Measurements from ENCODE around the gene PIGS.
"Not testable (repeated sequence)": the region's sequence is repeated elsewhere in the genome, so short reads cannot be mapped to it uniquely, and the experiment has no call there.

The PIGS gene

DNA sequence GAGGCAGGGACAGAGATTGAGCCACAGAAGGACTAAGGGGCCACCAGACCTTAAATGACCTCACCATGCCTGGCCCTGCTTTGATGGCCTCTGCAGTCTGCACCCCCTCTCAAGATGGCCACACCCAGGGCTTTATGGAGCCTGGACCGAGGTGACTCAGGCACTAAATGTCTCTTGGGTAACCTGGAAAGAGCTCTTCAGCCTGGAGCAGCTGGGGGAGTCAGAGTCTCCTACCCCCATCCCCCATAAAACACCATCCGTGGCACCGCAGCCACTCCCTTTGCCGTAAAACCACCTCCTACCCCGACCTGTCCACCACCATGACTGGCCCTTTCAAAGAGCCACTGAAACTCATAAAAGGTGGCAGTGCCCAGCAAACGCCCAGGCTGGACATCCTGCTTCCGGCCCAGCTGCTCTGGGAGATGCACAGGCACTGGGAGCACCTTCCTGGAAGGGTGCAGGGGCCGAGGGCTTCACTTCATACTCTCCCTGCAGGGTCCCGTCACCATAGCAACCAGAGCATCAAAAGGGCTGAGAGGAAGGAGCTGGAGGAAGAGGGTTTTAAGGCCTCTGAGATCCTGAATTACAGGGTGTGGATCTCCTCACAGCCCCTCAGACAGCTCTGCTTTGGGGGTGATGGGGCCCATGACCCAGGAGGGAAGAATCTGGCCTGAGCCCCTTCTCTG lies 42.9 kb downstream of the PIGS start:
- no peak for DNase-seq

GRCh38 chr17:28527859-28528258 lies 43.5 kb downstream of the PIGS start:
- no peak for DNase-seq

DNA sequence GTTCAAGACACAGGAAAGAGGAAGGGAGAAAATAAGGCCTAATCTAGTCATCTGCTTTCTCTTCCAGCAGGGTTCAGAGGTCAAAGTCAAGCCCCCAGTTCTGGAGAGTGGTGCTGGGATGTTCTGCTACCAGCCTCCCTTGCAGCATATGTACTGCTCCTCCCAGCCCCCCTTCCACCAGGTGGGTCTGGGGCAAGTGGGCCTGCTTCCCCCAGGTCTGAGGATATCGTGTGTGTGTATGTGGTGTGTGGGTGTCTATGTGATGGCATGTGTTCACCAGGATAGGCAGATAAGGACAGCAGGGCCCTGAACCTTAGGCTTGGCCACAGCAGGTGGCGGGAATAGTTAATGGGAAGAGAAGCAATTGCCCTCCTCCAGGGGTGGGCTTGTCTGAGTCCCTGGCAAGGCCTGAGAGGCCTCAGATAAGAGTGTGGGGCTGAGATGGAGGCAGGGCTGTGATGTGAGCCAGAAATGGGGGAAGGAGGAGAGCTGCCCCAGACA lies 44.1 kb downstream of the PIGS start:
- no peak for DNase-seq

DNA sequence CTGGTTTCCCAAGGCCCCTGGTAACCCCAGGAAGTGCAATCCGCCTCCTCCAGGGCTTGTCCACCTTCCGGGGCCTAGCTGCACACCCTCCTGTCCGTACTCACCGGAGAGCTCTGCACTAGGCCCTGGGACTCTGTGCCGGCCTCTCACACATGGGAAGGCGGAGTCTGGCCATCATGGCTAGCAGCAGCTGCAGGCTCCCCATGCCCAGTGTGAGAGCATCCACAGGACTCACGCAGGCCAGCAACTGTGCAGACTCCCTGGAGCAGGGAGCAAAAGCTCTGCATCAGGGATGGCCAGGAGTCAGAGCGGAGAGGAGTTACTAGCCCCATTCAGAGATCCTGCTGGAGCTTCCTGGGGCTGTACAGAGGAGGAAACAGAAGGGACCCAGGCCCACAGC lies 44.9 kb downstream of the PIGS start:
- DNase-seq = peak; percentile 34

GRCh38 chr17:28524476-28525424 lies 46.6 kb downstream of the PIGS start:
- DNase-seq = no peak

DNA sequence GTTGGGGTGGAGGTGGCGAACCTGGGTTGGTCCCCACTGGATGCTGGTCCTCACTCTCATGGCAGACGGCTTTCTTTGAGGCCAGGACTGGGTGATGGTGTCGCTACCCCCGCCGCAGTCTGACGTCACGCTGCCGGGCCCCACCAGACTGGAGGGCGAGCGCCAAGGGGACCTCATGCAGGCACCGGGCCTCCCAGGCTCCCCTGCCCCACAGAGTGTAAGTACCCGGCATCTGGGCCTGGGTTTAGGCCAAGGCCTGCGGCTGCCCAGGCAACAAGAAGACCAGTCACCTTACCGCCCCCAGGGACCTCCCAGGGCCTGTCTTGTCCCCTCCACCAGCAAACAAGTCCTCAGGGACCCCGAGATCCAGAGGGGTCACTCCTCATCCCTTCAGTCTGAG lies 47.4 kb downstream of the PIGS start:
- no peak for DNase-seq

- no peak for DNase-seq
These were observed 48.1 kb downstream of the PIGS start for GRCh38 chr17:28523186-28523585.

DNA sequence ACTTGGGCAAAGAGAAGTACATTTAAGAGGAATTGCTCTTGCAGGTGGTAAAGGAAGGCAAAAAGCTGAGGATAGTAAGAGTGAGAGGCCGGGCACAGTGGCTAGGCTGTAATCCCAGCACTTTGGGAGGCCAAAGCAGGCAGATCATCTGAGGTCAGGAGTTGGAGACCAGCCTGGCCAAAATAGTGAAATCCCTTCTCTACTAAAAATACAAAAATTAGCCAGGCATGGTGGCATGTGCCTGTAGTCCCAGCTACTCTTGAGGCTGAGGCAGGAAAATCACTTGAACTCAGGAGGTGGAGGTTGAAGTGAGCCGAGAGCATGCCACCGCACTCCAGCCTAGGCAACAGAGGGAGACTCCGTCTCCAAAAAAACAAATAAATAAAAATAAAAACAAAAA lies 49.0 kb downstream of the PIGS start:
- DNase-seq = not testable (repeated sequence)

GRCh38 chr17:28521311-28522085 lies 49.8 kb downstream of the PIGS start:
- DNase-seq = no peak

DNA sequence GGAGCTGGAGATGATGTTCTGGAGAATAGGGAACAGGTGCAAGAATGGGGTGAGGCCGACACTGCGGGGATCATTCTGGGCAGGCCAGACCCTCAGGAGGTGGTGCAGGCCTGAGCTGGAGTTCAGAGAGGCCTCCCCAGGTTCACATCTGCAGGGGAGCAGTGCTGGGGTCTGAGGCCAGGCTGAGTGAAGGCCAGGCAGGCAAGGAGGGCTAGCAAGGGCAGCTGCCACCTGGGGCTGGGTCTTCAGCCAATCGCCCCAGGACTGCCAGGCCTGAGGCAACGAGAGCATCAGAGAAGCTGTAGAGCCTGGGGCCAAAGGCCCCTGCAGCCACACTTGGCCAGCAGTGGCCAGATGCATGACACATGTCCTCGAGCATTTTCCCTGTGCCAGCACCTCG lies 50.6 kb downstream of the PIGS start:
- DNase-seq = no peak

DNA sequence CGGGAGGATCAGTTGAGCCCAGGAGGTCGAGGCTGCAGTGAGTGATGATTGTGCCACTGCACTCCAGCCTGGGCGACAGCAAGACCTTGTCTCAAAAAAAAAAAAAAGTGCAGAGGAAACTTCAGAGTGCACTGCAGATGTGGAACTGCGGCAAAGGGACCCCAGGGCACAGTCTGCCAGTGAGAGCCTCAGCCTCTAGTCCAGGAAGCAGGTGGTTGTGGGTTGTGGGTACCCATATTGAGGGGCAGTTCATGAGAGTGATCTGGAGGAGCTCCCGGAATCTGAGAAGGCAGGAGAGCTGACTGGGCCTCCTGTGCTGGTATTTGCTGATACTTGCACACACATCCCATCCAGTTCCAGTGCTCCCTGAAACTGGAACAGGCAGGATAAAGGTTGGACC lies 52.1 kb downstream of the PIGS start:
- DNase-seq = no peak

- no peak for DNase-seq
These were observed 52.7 kb downstream of the PIGS start for GRCh38 chr17:28518578-28518977.

DNA sequence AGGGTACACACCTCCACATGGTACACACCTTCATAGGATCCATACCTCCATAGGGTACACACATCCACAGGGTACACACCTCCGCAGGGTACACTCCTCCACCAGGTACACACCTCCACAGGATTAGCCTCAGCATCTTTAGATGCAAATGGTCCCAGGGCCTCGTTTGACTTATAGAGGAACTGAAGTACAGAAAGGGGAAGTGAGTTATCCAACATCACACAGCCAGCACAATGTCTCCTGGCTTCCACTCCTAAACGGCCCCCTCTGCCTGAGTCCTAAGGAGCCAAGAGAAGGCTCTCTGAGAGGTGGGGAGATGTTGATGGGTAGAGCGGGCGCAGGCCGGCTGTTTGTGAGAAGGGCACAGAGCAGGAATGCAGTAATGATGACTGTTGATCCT lies 53.2 kb downstream of the PIGS start:
- no peak for DNase-seq

- no peak for DNase-seq
These were observed 55.8 kb downstream of the PIGS start for GRCh38 chr17:28515518-28515917.

DNA sequence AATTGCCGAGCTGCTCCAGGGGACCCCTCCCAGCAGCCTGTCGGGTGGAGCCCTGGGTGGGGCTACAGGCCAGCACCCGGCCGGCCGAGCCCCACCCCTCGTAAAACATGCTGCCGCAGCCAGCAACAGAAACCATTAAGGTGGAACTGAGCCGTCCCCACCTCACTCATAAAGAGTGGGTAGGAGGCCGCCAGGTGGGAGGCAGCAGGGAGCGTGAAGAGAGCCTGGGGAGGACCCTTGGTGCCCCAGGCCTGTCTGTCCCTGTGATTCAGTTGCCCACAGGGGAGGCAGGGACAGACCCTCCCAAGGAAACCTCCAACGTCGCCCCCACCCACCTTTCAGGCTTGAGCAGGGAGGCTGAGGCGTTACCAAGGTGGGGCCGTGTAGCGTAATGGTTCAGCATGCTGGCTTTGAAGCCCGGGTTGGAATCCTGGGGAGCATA lies 56.7 kb downstream of the PIGS start:
- DNase-seq = no peak

- DNase-seq = no peak
These were observed 57.8 kb downstream of the PIGS start for GRCh38 chr17:28513476-28513875.

DNA sequence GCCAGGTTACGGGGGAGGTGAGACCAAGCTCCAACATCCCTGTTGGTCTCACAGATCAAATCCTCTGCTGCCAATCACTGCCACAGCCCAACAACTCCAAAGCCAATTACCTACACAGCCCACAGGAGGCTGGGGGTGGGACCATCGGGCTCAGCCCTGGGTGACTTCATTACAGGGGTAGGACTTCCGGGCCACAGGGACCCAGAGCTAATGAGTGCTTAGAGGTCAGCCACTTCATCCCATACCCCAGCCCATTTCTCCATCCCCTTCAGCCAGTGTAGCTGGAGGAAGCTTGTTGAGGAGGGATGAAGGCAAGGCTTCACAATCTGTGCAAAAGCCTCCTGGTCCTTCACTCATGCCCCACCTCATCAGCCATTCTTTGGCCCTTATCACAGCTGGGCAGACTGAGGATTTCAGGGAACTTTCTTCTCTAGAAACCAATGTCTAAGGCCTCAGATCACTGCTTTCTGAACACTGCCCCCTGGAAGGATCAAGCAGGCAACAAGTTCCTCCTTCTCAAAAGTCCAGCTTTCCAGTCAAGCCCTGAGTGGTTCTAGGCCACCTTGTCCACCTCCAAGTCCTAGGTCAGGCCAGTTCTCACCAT lies 59.4 kb downstream of the PIGS start:
- no peak for DNase-seq

- no peak for DNase-seq
These were observed 61.5 kb downstream of the PIGS start for GRCh38 chr17:28509789-28510188.

- DNase-seq = no peak
These were observed 63.1 kb downstream of the PIGS start for GRCh38 chr17:28508211-28508724.

GRCh38 chr17:28507567-28508203 lies 63.6 kb downstream of the PIGS start:
- no peak for DNase-seq

DNA sequence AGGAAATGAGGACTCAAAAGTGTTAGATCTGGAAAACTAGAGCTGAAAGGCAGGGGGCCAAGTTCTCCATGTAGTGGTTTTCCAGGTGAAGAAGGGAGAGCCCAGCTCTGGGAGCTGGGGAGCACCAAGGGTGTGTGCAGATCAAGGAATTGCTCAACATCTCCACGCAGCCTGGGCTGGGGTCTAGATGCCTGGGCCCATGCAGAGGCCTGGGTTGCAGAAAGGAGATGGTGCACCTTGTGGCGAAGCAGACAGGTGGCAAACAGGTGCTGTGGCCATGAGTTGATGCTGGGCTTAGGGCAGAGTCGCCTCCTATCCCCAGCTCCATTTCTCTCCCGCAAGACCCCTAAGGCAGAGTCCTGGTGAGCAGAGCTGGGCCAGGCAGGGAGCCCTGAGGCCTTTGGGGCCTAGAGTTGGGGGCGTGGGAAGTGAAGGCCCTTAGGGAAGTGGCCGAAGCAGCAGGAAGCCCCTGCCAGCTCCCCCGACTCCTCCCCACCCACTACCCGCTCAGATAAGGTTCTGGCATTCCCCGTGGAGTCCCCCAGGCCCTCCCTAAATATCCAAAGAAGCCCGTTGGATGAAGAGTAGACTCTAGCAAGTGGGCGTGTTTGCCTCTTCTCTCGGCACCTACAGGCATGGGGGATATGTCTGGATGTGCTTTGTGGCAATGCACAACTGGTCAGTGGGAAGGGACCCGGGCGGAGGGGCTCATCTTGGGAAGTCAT lies 64.4 kb downstream of the PIGS start:
- no peak for DNase-seq
